OCI-LY3 (cell line): ENCODE results near the gene RSKR.

Source experiments
- EZH2phosphoT487 ChIP-seq: fragments of 200-600 bp; shearing (Covaris generic); IDR thresholded peaks from 2 replicates; pipeline ENCODE4 v1.6.1; 2018; ENCODE audit warnings: antibody characterized with exemption, mixed run types, low read depth
- TF ChIP-seq, protein P1 (sequence below): fragments of 200-600, 300-600 bp; sonication (generic); IDR thresholded peaks from 2 replicates; pipeline ENCODE4 v1.5.1; 2014; ENCODE audit warnings: antibody characterized with exemption, low read length, low read depth

DNA sequence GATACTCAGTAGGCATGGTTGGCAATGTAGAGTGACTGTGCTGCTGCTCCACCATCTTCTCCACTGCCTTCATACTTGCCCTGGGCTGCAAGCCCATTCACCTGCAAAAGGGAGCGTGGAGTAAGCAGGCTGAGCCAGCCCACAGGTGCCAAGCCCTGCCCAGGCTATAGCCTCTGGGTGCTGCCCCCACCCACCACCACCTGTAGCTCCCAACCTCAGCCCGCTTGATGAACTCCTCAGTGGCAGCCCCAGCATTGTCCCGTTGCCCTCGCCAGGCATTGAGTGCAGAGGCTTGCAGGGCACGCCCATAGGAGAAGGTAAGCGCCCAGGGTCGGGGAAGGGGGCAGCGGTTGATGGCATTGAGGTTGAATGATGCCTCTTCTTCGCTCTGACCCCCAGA, 40.5 kb downstream of the RSKR start:
- TF ChIP-seq, protein P1, sequence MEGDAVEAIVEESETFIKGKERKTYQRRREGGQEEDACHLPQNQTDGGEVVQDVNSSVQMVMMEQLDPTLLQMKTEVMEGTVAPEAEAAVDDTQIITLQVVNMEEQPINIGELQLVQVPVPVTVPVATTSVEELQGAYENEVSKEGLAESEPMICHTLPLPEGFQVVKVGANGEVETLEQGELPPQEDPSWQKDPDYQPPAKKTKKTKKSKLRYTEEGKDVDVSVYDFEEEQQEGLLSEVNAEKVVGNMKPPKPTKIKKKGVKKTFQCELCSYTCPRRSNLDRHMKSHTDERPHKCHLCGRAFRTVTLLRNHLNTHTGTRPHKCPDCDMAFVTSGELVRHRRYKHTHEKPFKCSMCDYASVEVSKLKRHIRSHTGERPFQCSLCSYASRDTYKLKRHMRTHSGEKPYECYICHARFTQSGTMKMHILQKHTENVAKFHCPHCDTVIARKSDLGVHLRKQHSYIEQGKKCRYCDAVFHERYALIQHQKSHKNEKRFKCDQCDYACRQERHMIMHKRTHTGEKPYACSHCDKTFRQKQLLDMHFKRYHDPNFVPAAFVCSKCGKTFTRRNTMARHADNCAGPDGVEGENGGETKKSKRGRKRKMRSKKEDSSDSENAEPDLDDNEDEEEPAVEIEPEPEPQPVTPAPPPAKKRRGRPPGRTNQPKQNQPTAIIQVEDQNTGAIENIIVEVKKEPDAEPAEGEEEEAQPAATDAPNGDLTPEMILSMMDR = no peak
- TF ChIP-seq EZH2phosphoT487 = no peak
